ENCODE results near the gene DLG5. TPM values are rescaled to one million over a fixed set of nuclear protein-coding genes. Genes with fewer than 3 reads are reported as not detected.

DLG5 gene
- polyA plus RNA-seq, 1 of the 3 experiments (the other 2 are of a cell fraction) = 31.3 TPM

- Histone ChIP-seq H3K4me1 (ENCODE audit: control insufficient read depth in 1 of 2, insufficient read depth in 2 of 2, low read depth in 1 of 2, low read length in 1 of 2) (no peaks in the 10 kb centered on the region), H3F3A (replicated peaks; ENCODE audit: insufficient read depth) (no peaks in the 10 kb centered on the region), H3K4me2 (no peak overlapping the region), H3K36me3 (replicated peaks in 1 of 2; ENCODE audit: control insufficient read depth in 1 of 2, insufficient read depth in 2 of 2, low read length in 1 of 2) (peaks cover 41 to 44% of the 10 kb centered on the region in 2 experiments), H3K79me2 (ENCODE audit: insufficient read depth) (no peaks in the 10 kb centered on the region), H2AFZ (ENCODE audit: low read depth) (no peak overlapping the region), H3K9me3 (no peaks in the 10 kb centered on the region), H4K20me1 (ENCODE audit: insufficient read depth) (no peaks in the 10 kb centered on the region), H3K27me3 (ENCODE audit: insufficient read depth) (no peaks in the 10 kb centered on the region), H3K9me2 (no peaks in the 10 kb centered on the region), H3K27ac (ENCODE audit: low read depth in 2 of 2, low read length in 1 of 2) (no peak overlapping the region), H3K9ac (no peak overlapping the region), H3K4me3 (ENCODE audit: low read depth in 2 of 2, low read length in 1 of 2) (no peak overlapping the region)
- ChIA-PET CTCF (interaction anchor here (0.6 kb wide), 1 partner anchor 130 kb away, joined by 3 read pairs; no protein-coding TSS in a partner anchor), POLR2A (no interaction called here)
- no peak for DNase-seq
- 89% methylated on average over 5 of the region's 5 CpGs for WGBS (ENCODE audit: low lambda C conversion rate)
- no peak for TF ChIP-seq IRF3 (IDR thresholded peaks at IDR 0.05; ENCODE audit: low read depth, low read length)
- no peak for TF ChIP-seq EZH2phosphoT487 (IDR thresholded peaks at IDR 0.05; ENCODE audit: borderline replicate concordance, low read depth)
- no peak for TF ChIP-seq YY1 (IDR thresholded peaks at IDR 0.05; ENCODE audit: low read depth)
- no peak for TF ChIP-seq MAX (IDR thresholded peaks at IDR 0.05; ENCODE audit: low read depth)
- no peak for TF ChIP-seq MXI1 (IDR thresholded peaks at IDR 0.05; ENCODE audit: low read depth, low read length)
- TF ChIP-seq TAF1 (IDR thresholded peaks at IDR 0.05; ENCODE audit: borderline replicate concordance, low read depth, low read length) = no peak
- TF ChIP-seq CTCF (IDR thresholded peaks at IDR 0.05) = no peak
- no peak for TF ChIP-seq GATA2 (CRISPR knock-in tag; IDR thresholded peaks at IDR 0.05)
- TF ChIP-seq FOSL2 (IDR thresholded peaks at IDR 0.05; ENCODE audit: borderline replicate concordance, low read depth) = no peak
- TF ChIP-seq REST (IDR thresholded peaks at IDR 0.05; ENCODE audit: low read depth, low read length) = no peak
- no peak for TF ChIP-seq EP300 (IDR thresholded peaks at IDR 0.05; ENCODE audit: borderline replicate concordance in 1 of 2, low read depth in 1 of 2, low read length in 1 of 2)
- no peak for TF ChIP-seq NFIC (IDR thresholded peaks at IDR 0.05; ENCODE audit: borderline replicate concordance)
- no peak for TF ChIP-seq RCOR1 (IDR thresholded peaks at IDR 0.05; ENCODE audit: low read length)
- no peak for TF ChIP-seq FOXJ3 (CRISPR knock-in tag; IDR thresholded peaks at IDR 0.05)
- no peak for TF ChIP-seq NRF1 (IDR thresholded peaks at IDR 0.05; ENCODE audit: low read depth, low read length)
- no peak for TF ChIP-seq RAD21 (IDR thresholded peaks at IDR 0.05; ENCODE audit: low read length)
- TF ChIP-seq JUND (IDR thresholded peaks at IDR 0.05) = no peak
- TF ChIP-seq ELF1 (IDR thresholded peaks at IDR 0.05) = no peak
- no peak for TF ChIP-seq RFX5 (IDR thresholded peaks at IDR 0.05; ENCODE audit: low read length)
Measured at GRCh38 chr10:77825965-77826364, 100.6 kb downstream of the DLG5 start.
